Urinary bladder (tissue), 4 donors: ENCODE results near the gene LGALS3BP. TPM values are rescaled to one million over a fixed set of nuclear protein-coding genes. Genes with fewer than 3 reads are reported as not detected.
"Not testable (repeated sequence)": the region's sequence is repeated elsewhere in the genome, so short reads cannot be mapped to it uniquely, and the experiment has no call there.

Source experiments
- DNase-seq: peaks from one replicate; pipeline ENCODE4 v3.0.0-alpha.2; 2015; ENCODE audit errors: extremely low spot score
- H3K27ac ChIP-seq: one replicate; pipeline ENCODE4 v1.5.1; 2013; ENCODE audit warnings: low read depth, mild to moderate bottlenecking, moderate library complexity
- H3K36me3 ChIP-seq: one replicate; pipeline ENCODE4 v1.6.1; 2013; ENCODE audit warnings: mild to moderate bottlenecking, moderate library complexity; ENCODE audit not compliant: insufficient read depth
- H3K4me1 ChIP-seq: one replicate; pipeline ENCODE4 v1.6.1; 2013; ENCODE audit warnings: mild to moderate bottlenecking, moderate library complexity; ENCODE audit not compliant: insufficient read depth
- H3K4me3 ChIP-seq: one replicate; pipeline ENCODE4 v1.5.1; 2013; ENCODE audit warnings: low read depth, low read length
- WGBS: extraction: QIAGEN DNeasy Blood & Tissue Kit; methylation state at CpG from one replicate; pipeline ENCODE4 v1.1.7; 2013; 5-methylcytosine and 5-hydroxymethylcytosine counted together
- polyA plus RNA-seq: library from polyadenylated mRNA; stranded (reverse); fragments of 200-250 nt; gene quantifications from one replicate; pipeline ENCODE4 v1.2.3, GENCODE V29; 2013
- total RNA-seq: library from RNA; depleted of rRNA; stranded (reverse); fragments of >200 nt; gene quantifications from one replicate; pipeline ENCODE4 v1.2.3, GENCODE V29; 2014
- donor health status: healthy with polysubstance abuse.
- donor health status: healthy.

The LGALS3BP gene
- total and polyA plus RNA-seq, 2 donors: 103 to 219 TPM

- Histone ChIP-seq H3K36me3 (no peaks in the 10 kb centered on the region), H3K27ac (no peak overlapping the region), H3K4me1 (no peaks in the 10 kb centered on the region), H3K4me3 (no peak overlapping the region)
- DNase-seq: no peak
- WGBS: 91% methylated on average over 8 of the region's 8 CpGs
These were observed 33.1 kb downstream of the LGALS3BP start for GRCh38 chr17:78946631-78947030.

- DNase-seq: no peak
- Histone ChIP-seq H3K4me3 (no peak overlapping the region), H3K36me3 (no peaks in the 10 kb centered on the region), H3K27ac (no peak overlapping the region), H3K4me1 (no peaks in the 10 kb centered on the region)
- WGBS: 84% methylated on average over 7 of the region's 7 CpGs
These were observed 33.6 kb downstream of the LGALS3BP start for GRCh38 chr17:78946131-78946530.

- not testable (repeated sequence) for H3K27ac ChIP-seq, H3K4me3 ChIP-seq, DNase-seq, H3K4me1 ChIP-seq, H3K36me3 ChIP-seq
- WGBS: 93% methylated on average over 12 of the region's 12 CpGs
These were observed 34.3 kb downstream of the LGALS3BP start for GRCh38 chr17:78945455-78945854.

- H3K4me3 ChIP-seq: no peak overlapping the region
- no peak overlapping the region for H3K27ac ChIP-seq
- H3K4me1 ChIP-seq: no peaks in the 10 kb centered on the region
- no peak for DNase-seq
- H3K36me3 ChIP-seq: no peaks in the 10 kb centered on the region
- 83% methylated on average over 10 of the region's 10 CpGs for WGBS
These were observed 34.8 kb downstream of the LGALS3BP start for GRCh38 chr17:78944956-78945355.

GRCh38 chr17:78944026-78944425 is 35.7 kb downstream of the LGALS3BP start:
- Histone ChIP-seq H3K36me3 (no peaks in the 10 kb centered on the region), H3K27ac (no peak overlapping the region), H3K4me3 (no peak overlapping the region), H3K4me1 (no peaks in the 10 kb centered on the region)
- 90% methylated on average over 7 of the region's 7 CpGs for WGBS
- no peak for DNase-seq

GRCh38 chr17:78940708-78941107 is 39.0 kb downstream of the LGALS3BP start:
- no peak for DNase-seq
- Histone ChIP-seq H3K27ac (no peak overlapping the region), H3K4me3 (no peak overlapping the region), H3K4me1 (no peaks in the 10 kb centered on the region), H3K36me3 (no peaks in the 10 kb centered on the region)
- 71% methylated on average over 6 of the region's 6 CpGs for WGBS

GRCh38 chr17:78940258-78940657 is 39.5 kb downstream of the LGALS3BP start:
- no peak overlapping the region for H3K27ac ChIP-seq
- no peaks in the 10 kb centered on the region for H3K36me3 ChIP-seq
- no peaks in the 10 kb centered on the region for H3K4me1 ChIP-seq
- 65% methylated on average over 5 of the region's 5 CpGs for WGBS
- H3K4me3 ChIP-seq: no peak overlapping the region
- no peak for DNase-seq

- no peaks in the 10 kb centered on the region for H3K4me1 ChIP-seq
- H3K27ac ChIP-seq: no peak overlapping the region
- H3K4me3 ChIP-seq: no peak overlapping the region
- DNase-seq: no peak
- 69% methylated on average over 6 of the region's 6 CpGs for WGBS
- H3K36me3 ChIP-seq: no peaks in the 10 kb centered on the region
These were observed 40.1 kb downstream of the LGALS3BP start for GRCh38 chr17:78939615-78940014.

- DNase-seq: no peak
- Histone ChIP-seq H3K36me3 (no peaks in the 10 kb centered on the region), H3K27ac (no peak overlapping the region), H3K4me3 (no peak overlapping the region), H3K4me1 (no peaks in the 10 kb centered on the region)
- 61% methylated on average over 11 of the region's 11 CpGs for WGBS
These were observed 42.2 kb downstream of the LGALS3BP start for GRCh38 chr17:78937561-78937960.

- Histone ChIP-seq H3K4me3 (no peak overlapping the region), H3K27ac (peak overlapping the region; percentile 88), H3K36me3 (no peaks in the 10 kb centered on the region), H3K4me1 (no peaks in the 10 kb centered on the region)
- no peak for DNase-seq
- WGBS: 46% methylated on average over 33 of the region's 33 CpGs
These were observed 44.1 kb downstream of the LGALS3BP start for GRCh38 chr17:78935419-78936323.

GRCh38 chr17:78934681-78935418 is 44.9 kb downstream of the LGALS3BP start:
- H3K27ac ChIP-seq: peak overlapping the region; percentile 88
- no peak for DNase-seq
- H3K36me3 ChIP-seq: no peaks in the 10 kb centered on the region
- H3K4me3 ChIP-seq: no peak overlapping the region
- H3K4me1 ChIP-seq: no peaks in the 10 kb centered on the region
- WGBS: 69% methylated on average over 19 of the region's 19 CpGs

GRCh38 chr17:78933959-78934568 is 45.7 kb downstream of the LGALS3BP start:
- Histone ChIP-seq H3K4me1 (no peaks in the 10 kb centered on the region), H3K36me3 (no peaks in the 10 kb centered on the region), H3K27ac (peak overlapping the region; percentile 88), H3K4me3 (no peak overlapping the region)
- DNase-seq: peak; percentile 90
- 7% methylated on average over 16 of the region's 16 CpGs for WGBS

GRCh38 chr17:78933025-78933958 is 46.4 kb downstream of the LGALS3BP start:
- WGBS: 61% methylated on average over 18 of the region's 18 CpGs
- DNase-seq: no peak

More at GRCh38 chr17:78933025-78933958, 46.4 kb downstream of the LGALS3BP start:
- H3K27ac ChIP-seq: peak overlapping the region; percentile 91
- H3K4me3 ChIP-seq: no peak overlapping the region
- no peaks in the 10 kb centered on the region for H3K36me3 ChIP-seq
- H3K4me1 ChIP-seq: no peaks in the 10 kb centered on the region
